NOMO-1 treated with DMSO at 0.1 percent for 48 hours (cell line): ENCODE measurements around the gene LLGL2.

Experiments
- DNase-seq: peaks from one replicate; lab custom pipeline; 2025; ENCODE audit not compliant: unreplicated experiment; lab: John Stamatoyannopoulos, UW

The LLGL2 gene

GRCh38 chr17:75611851-75612429, 86.4 kb downstream of the LLGL2 start:
- DNase-seq, result no peak

DNA sequence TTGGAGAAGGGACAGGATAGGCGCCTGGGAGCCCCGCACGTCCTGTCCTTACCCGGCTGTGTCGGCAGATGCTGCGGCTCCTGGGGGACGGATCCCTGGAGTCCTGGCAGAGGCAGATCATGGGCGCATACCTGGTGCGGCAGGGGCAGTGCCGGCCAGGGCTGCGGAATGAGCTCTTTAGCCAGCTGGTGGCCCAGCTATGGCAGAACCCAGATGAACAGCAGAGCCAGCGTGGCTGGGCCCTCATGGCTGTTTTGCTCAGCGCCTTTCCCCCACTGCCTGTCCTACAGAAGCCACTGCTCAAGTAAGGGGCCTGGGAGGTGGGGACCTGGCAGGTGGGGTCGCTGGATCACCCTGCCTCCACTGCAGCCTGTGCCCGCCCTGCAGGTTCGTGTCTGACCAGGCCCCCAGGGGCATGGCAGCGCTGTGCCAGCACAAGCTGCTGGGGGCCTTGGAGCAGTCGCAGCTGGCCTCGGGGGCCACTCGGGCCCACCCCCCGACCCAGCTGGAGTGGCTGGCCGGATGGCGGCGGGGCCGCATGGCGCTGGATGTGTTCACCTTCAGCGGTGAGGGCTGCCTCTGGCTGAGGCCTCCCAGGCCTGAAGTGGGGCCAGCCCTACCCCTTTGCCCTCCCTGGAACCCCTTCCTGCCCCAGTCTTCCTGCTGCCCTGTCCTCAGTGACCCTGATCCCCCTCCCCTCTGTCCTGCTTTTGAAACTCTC, 87.6 kb downstream of the LLGL2 start:
- DNase-seq, result no peak

DNA sequence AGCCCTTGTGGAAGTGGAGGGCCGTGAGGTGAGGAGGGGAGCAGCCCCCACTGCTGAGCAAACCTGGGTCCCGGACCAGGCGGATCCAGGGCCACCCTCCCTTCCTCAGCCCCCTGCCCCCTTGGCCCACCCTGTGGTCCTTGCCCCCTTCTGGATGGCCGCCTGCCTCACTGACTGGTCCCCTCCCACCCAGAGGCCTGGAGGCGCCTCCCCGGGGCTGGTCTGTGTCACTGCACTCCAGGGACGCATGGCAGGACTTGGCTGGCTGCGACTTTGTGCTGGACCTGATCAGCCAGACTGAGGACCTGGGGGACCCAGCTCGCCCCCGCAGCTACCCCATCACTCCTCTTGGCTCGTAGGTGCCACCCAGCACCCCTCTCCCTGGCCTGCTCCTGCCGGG, 88.5 kb downstream of the LLGL2 start:
- DNase-seq, result no peak

DNA sequence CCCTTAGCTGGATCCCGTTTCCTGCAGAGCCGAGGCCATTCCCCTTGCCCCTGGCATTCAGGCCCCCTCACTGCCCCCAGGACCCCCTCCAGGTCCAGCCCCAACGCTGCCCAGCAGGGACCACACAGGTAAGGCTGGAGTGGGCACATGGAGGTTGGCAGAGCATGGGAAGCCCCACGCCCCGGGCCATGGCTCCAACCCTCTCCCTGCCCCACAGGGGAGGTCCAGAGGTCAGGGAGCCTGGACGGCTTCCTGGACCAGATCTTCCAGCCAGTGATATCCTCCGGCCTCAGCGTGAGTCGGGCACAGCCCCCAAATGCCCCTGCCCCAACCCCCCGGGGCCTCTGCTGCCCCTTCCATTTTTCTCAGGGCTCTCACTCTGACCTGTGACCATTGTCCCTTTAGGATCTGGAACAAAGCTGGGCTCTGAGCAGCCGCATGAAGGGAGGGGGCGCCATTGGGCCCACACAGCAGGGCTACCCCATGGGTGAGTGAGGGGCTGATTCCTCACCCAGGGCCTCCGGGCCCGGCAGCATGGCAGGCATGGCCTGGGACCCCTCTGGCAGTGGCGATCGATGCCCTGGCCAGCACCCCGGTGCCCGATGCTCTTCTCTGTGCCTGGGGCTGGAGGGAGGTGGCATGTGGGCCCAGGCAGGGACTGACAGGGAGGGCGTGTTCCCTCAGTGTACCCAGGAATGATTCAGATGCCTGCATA, 89.2 kb downstream of the LLGL2 start:
- DNase-seq, result no peak

GRCh38 chr17:75615301-75615700, 89.8 kb downstream of the LLGL2 start:
- no peak for DNase-seq

DNA sequence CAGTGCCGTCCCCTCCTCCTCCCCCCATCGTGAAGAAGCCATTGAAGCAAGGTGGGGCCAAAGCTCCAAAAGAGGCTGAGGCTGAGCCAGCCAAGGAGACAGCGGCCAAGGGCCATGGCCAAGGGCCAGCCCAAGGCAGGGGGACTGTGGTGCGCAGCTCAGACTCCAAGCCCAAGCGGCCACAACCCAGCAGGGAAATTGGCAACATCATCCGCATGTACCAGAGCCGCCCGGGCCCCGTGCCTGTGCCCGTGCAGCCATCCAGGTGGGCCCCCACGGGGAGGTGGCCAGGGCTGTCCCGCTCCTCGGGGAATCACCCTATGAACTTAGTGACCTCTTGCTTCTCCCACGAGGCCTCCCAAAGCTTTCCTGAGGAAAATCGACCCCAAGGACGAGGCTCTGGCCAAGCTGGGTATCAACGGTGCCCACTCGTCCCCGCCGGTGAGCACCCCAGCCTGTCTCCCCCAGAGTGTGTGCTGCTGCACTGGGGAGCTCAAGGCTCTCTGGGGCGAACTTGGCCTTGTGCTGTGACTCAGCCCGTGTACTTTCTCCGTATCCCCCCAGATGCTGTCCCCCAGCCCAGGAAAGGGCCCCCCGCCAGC, 91.1 kb downstream of the LLGL2 start:
- DNase-seq, result no peak

GRCh38 chr17:75617218-75617617, 91.7 kb downstream of the LLGL2 start:
- no peak for DNase-seq

- DNase-seq, result no peak
These were observed 92.2 kb downstream of the LLGL2 start for GRCh38 chr17:75617675-75618074.

DNA sequence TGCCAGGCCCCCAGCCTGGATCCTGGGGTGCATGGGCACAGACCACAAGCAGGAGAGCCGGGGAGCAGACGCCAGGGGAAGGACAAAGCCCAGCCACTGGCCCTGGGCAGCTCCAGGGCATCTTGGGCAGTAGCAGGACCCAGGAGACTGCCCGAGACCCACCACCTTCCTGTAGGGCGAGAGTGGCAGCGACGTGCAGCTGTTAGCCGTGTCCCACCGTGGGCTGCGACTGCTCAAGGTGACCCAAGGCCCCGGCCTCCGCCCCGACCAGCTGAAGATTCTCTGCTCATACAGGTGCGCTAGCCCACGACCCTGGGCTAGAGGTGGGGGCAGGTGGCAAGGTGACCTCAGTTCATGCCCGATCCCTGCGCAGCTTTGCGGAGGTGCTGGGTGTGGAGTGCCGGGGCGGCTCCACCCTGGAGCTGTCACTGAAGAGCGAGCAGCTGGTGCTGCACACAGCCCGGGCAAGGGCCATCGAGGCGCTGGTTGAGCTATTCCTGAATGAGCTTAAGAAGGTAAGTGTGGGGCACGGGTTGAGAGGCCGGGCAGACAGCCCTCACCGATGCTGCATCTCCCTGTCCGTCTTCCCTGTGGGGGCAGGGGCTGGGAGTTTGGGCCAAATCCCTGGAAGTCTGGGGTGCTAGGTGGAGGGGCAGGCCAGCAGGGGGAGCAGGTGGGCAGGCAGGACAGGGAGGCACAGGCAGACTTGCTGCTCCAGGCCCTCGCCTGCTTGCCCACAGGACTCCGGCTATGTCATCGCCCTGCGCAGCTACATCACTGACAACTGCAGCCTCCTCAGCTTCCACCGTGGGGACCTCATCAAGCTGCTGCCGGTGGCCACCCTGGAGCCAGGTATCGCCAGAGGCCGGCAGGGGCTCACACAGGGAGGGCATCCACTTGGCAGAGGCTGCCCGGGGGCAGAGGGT, 94.3 kb downstream of the LLGL2 start:
- no peak for DNase-seq

DNA sequence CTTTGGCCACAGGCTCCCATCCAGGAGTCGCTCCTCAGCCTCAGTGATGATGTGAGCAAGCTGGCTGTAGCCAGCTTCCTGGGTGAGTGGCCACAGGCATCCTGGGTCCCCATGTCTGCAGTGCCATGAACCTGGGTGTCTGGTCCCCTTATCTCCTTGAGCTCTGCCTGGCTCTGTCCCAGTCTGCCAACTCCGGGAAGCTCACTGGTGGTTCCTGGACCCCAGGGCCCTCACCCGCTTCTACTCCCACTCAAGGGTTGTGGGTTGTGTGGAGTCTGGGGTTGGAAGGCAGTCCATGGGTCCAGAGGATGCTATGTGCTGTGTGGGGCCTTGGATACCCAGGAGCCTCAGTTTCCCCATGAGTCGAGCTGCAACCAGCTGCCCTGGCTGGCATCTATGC, 96.0 kb downstream of the LLGL2 start:
- no peak for DNase-seq

- DNase-seq, result no peak
These were observed 96.6 kb downstream of the LLGL2 start for GRCh38 chr17:75622076-75622475.

GRCh38 chr17:75622771-75623273, 97.3 kb downstream of the LLGL2 start:
- no peak for DNase-seq

GRCh38 chr17:75623386-75623785, 97.9 kb downstream of the LLGL2 start:
- no peak for DNase-seq

DNA sequence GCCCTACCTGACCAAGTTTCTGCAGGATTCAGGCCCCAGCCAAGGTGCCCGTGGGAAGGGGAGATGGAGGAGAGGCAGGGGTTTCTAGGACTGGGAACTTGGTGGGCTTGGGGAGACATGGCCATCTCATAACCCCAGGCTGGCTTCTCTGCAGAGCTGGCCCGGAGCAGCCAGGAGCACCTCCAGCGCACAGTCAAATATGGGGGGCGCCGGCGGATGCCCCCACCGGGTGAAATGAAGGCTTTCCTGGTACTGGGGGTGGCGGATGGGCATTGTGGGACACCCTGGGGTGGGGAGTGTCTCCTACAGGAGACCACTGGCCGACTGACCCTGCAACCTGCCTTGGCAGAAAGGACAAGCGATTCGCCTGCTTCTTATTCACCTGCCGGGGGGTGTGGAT, 98.5 kb downstream of the LLGL2 start:
- DNase-seq, result no peak
